Aorta (tissue), 5 donors: Measurements from ENCODE around the gene RAB25. TPM values are rescaled to one million over a fixed set of nuclear protein-coding genes. Genes with fewer than 3 reads are reported as not detected.
"Not testable (repeated sequence)": the region's sequence is repeated elsewhere in the genome, so short reads cannot be mapped to it uniquely, and the experiment has no call there.

Experiments used
- ATAC-seq: fragments of 200-7000 bp; cut with Tn5 transposase; one replicate; pipeline ENCODE4 v1.9.1; 2022; ENCODE audit warnings: moderate library complexity; ENCODE audit not compliant: low FRiP score
- DNase-seq, 2 donors: peaks; one replicate each; pipeline ENCODE4 v3.0.0-alpha.2; 2020
- H3K27ac ChIP-seq, 2 donors: one replicate each; pipeline ENCODE4 v1.5.1; 2013; ENCODE audit warnings: low read length in 2 of 2, mild to moderate bottlenecking in 2 of 2, moderate library complexity in 2 of 2, control low read depth in 1 of 2, inconsistent platforms in 1 of 2, low read depth in 1 of 2
- H3K27me3 ChIP-seq, 2 donors: one replicate each; pipeline ENCODE4 v1.6.1; 2013; ENCODE audit warnings: control low read depth in 1 of 2, low read length in 1 of 2, mild to moderate bottlenecking in 1 of 2, moderate library complexity in 1 of 2; ENCODE audit not compliant: insufficient read depth in 2 of 2, control insufficient read depth in 1 of 2
- H3K36me3 ChIP-seq, 2 donors: one replicate each; pipeline ENCODE4 v1.6.1; 2013; ENCODE audit warnings: control low read depth in 1 of 2, low read length in 1 of 2, mild to moderate bottlenecking in 1 of 2; ENCODE audit not compliant: insufficient read depth in 2 of 2, control insufficient read depth in 1 of 2
- H3K4me1 ChIP-seq, 2 donors: one replicate each; pipeline ENCODE4 v1.6.1; 2013; ENCODE audit warnings: low read length in 2 of 2, control low read depth in 1 of 2, mild to moderate bottlenecking in 1 of 2, moderate library complexity in 1 of 2; ENCODE audit not compliant: insufficient read depth in 2 of 2, control insufficient read depth in 1 of 2
- H3K4me3 ChIP-seq, 2 donors: one replicate each; pipeline ENCODE4 v1.5.1; 2013; ENCODE audit warnings: low read length in 2 of 2, control low read depth in 1 of 2, mild to moderate bottlenecking in 1 of 2
- H3K9me3 ChIP-seq: one replicate; pipeline ENCODE4 v1.6.1; 2013; ENCODE audit warnings: mild to moderate bottlenecking, low read length; ENCODE audit not compliant: control insufficient read depth
- WGBS, 2 donors: extraction: QIAGEN DNeasy Blood & Tissue Kit; methylation state at CpG; one replicate each; pipeline ENCODE4 v1.1.7; 2013; 5-methylcytosine and 5-hydroxymethylcytosine counted together
- intact Hi-C, 2 donors: fragments of 100-400 bp; cut with DNase I; formaldehyde crosslinking; loops; one replicate each; pipeline versions ENCODE4 v1.14.2 to v1.15.0; 2022
- polyA plus RNA-seq, 2 donors: library from polyadenylated mRNA; stranded (reverse); fragments of 200-250 nt; gene quantifications; one replicate each; pipeline ENCODE4 v1.2.3, GENCODE V29; 2013
- total RNA-seq, 2 donors: library from RNA; stranded (reverse); fragmentation: NEBNext Ultra II Directional; extraction: Animal tissue kit (Norgen Biotek cat#: 25700); gene quantifications; one replicate each; pipeline ENCODE4 v1.2.1, GENCODE V29; 2021
- donor health status: healthy with polysubstance abuse.
- donor health status: Bipolar disorder and iron deficiency.
- donor health status: DM: no; HTN: no; CAD: no.
- donor health status: DM: no; HTN: no; CAD: no.
- donor health status: DM: yes; HTN: yes; CAD: no.

RAB25 gene
- total and polyA plus RNA-seq, 4 donors: 1.5 to 32.4 TPM; not detected in 2

GRCh38 chr1:156064615-156065014 lies 3.7 kb downstream of the RAB25 start:
- Histone ChIP-seq H3K27me3 (no peaks in the 10 kb centered on the region), H3K36me3 (no peaks in the 10 kb centered on the region), H3K4me1 (no peaks in the 10 kb centered on the region), H3K9me3 (no peaks in the 10 kb centered on the region), H3K27ac (no peak overlapping the region), H3K4me3 (no peak overlapping the region)
- intact Hi-C loops: loop anchor here in 1 of 2 donors (5.0 kb wide), 1 partner anchor 127 kb away; no protein-coding TSS in a partner anchor
- no peak for DNase-seq
- ATAC-seq: no peak
- 93 to 94% methylated on average over 2 of the region's 2 CpGs for whole genome bisulfite sequencing, 2 donors

GRCh38 chr1:156065212-156065611 lies 4.3 kb downstream of the RAB25 start:
- no peaks in the 10 kb centered on the region for H3K36me3 ChIP-seq
- no peak for ATAC-seq
- H3K4me3 ChIP-seq: no peak overlapping the region
- no peaks in the 10 kb centered on the region for H3K4me1 ChIP-seq
- intact Hi-C loops: loop anchor here in 1 of 2 donors (5.0 kb wide), 1 partner anchor 128 kb away; no protein-coding TSS in a partner anchor
- H3K27me3 ChIP-seq: no peaks in the 10 kb centered on the region
- no peak for DNase-seq
- H3K9me3 ChIP-seq: no peaks in the 10 kb centered on the region
- WGBS, 2 donors: 94 to 95% methylated on average over 3 of the region's 3 CpGs
- no peak overlapping the region for H3K27ac ChIP-seq

- Histone ChIP-seq H3K36me3 (no peaks in the 10 kb centered on the region), H3K4me1 (no peaks in the 10 kb centered on the region), H3K4me3 (no peak overlapping the region), H3K27me3 (no peaks in the 10 kb centered on the region), H3K9me3 (no peaks in the 10 kb centered on the region), H3K27ac (no peak overlapping the region)
- intact Hi-C loops: loop anchor here in 1 of 2 donors (5.0 kb wide), 1 partner anchor 129 kb away; no protein-coding TSS in a partner anchor
- 74 to 78% methylated on average over 16 of the region's 16 CpGs for WGBS, 2 donors
- no peak for DNase-seq
- no peak for ATAC-seq
Measured at GRCh38 chr1:156065871-156066270, 4.9 kb downstream of the RAB25 start.

- Histone ChIP-seq H3K27me3 (no peaks in the 10 kb centered on the region), H3K36me3 (no peaks in the 10 kb centered on the region), H3K27ac (no peak overlapping the region), H3K4me3 (no peak overlapping the region), H3K4me1 (no peaks in the 10 kb centered on the region), H3K9me3 (no peaks in the 10 kb centered on the region)
- WGBS, 2 donors: 83 to 85% methylated on average over 2 of the region's 2 CpGs
- intact Hi-C loops: loop anchor here in 1 of 2 donors (5.0 kb wide), 1 partner anchor 130 kb away; no protein-coding TSS in a partner anchor
- DNase-seq: no peak
- no peak for ATAC-seq
Measured at GRCh38 chr1:156067262-156067661, 6.3 kb downstream of the RAB25 start.

- intact Hi-C loops: loop anchor here in 1 of 2 donors (5.0 kb wide), 1 partner anchor 132 kb away; no protein-coding TSS in a partner anchor
- H3K9me3 ChIP-seq: no peaks in the 10 kb centered on the region
- no peak overlapping the region for H3K27ac ChIP-seq
- H3K27me3 ChIP-seq: no peaks in the 10 kb centered on the region
- no peaks in the 10 kb centered on the region for H3K4me1 ChIP-seq
- ATAC-seq (no peak), DNase-seq (no peak)
- H3K4me3 ChIP-seq: no peak overlapping the region
- no peaks in the 10 kb centered on the region for H3K36me3 ChIP-seq
- WGBS, 2 donors: 77 to 79% methylated on average over 3 of the region's 3 CpGs
Measured at GRCh38 chr1:156069490-156070455, 8.8 kb downstream of the RAB25 start.

- Histone ChIP-seq H3K9me3 (no peaks in the 10 kb centered on the region), H3K27me3 (no peaks in the 10 kb centered on the region), H3K4me3 (no peak overlapping the region), H3K4me1 (no peaks in the 10 kb centered on the region), H3K27ac (no peak overlapping the region), H3K36me3 (no peaks in the 10 kb centered on the region)
- DNase-seq (no peak), ATAC-seq (no peak)
- WGBS, 2 donors: 33 to 38% methylated on average over 4 of the region's 4 CpGs
- intact Hi-C loops: no loop called here
Measured at GRCh38 chr1:156070548-156070947, 9.6 kb downstream of the RAB25 start.

GRCh38 chr1:156071332-156071816 lies 10.4 kb downstream of the RAB25 start:
- intact Hi-C loops, ATAC-seq: not testable (repeated sequence)
- WGBS, 2 donors: 87 to 89% methylated on average over 7 of the region's 7 CpGs

GRCh38 chr1:156072251-156072650 lies 11.3 kb downstream of the RAB25 start:
- Histone ChIP-seq H3K4me1 (no peaks in the 10 kb centered on the region), H3K36me3 (no peaks in the 10 kb centered on the region), H3K9me3 (no peaks in the 10 kb centered on the region), H3K27me3 (no peaks in the 10 kb centered on the region), H3K27ac (no peak overlapping the region), H3K4me3 (no peak overlapping the region)
- WGBS, 2 donors: 55 to 61% methylated on average over 6 of the region's 6 CpGs
- ATAC-seq (no peak), DNase-seq (no peak)
- intact Hi-C loops: no loop called here

More at GRCh38 chr1:156071332-156071816, 10.4 kb downstream of the RAB25 start:
- DNase-seq, H3K36me3 ChIP-seq, H3K4me1 ChIP-seq, H3K4me3 ChIP-seq, H3K9me3 ChIP-seq, H3K27ac ChIP-seq, H3K27me3 ChIP-seq: not testable (repeated sequence)
